GM19351 (cell line): Measurements from ENCODE around the gene FAR2.
"Not testable (repeated sequence)": the region's sequence is repeated elsewhere in the genome, so short reads cannot be mapped to it uniquely, and the experiment has no call there.

Experiments used
- ATAC-seq: cut with Tn5 transposase; IDR thresholded peaks from one replicate; pipeline ENCODE4 v1.9.1; 2021; ENCODE audit warnings: mild to moderate bottlenecking, moderate library complexity; ENCODE audit not compliant: unreplicated experiment

The FAR2 gene

DNA sequence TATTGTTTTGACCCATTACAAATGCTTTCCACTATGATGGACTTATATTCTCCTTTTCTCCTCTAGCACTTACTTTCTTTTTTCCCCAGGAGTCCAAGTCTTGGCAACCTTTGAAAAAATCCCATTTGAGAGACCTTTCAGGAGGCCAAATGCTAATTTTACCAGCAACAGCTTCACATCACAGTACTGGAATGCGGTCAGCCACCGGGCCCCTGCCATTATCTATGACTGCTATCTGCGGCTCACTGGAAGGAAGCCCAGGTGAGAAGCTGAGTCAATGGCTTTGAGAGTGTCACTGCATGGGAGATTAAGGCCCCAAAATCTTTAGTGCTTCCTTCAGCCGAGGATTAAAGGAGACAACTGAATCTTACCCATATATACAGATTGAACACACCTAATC is 167.7 kb downstream of the FAR2 start:
- no peak for ATAC-seq

- peak; percentile 100 for ATAC-seq
Observed at GRCh38 chr12:29317556-29318363, 168.7 kb downstream of the FAR2 start.

DNA sequence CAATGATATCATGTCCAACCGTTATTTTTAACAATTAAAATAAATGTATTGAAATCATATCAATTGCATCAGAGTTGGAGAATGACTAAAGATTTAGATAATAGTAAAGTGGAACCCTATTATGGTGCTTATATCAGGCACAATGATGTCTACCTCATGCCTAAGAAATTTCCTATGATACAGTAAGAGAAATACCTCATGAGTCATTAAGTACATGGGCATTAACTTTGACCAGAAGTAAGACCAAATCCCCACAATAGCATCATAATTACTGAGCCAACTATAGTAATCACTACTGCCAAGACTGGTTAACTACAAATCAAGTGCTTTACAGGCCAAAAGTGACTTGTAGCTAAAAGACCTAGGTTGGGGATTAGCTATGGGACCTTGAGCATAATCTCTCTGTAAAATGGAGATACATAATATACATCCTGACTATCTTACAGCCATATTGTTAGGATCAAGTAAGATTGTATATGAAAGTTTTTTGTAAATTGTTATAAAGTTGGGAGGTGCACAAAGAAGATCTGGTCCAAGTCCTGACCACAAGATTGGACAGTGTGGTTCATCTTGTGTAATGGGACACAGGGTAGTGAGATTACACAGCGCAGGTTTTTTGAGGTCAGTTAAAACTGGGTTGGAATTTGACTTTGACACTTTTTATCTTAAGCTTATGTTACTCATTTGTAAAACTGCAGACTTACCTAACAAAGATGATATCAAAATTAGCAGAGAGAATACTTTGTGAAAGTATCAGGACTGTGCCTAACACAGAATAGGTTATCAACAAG is 171.4 kb downstream of the FAR2 start:
- ATAC-seq: no peak

GRCh38 chr12:29322157-29322556 is 173.1 kb downstream of the FAR2 start:
- ATAC-seq: no peak

DNA sequence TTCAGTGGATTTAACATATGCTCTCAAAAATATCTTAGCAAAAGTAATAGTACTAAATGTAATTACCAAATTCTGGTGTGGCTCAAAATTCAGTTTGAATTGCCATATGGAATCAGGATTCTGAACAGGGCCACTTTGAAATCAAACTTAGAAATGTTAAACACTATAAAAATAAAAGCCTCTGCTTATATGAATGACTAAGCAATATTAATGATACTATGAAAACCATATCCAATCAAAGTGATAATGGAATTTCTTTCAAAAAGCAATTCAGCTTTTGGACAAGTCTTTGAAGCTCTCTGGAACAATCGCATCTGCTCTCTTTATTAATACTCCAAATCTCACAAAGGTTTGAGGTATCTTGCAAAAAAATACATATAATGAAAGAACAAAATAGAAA is 180.3 kb downstream of the FAR2 start:
- no peak for ATAC-seq

DNA sequence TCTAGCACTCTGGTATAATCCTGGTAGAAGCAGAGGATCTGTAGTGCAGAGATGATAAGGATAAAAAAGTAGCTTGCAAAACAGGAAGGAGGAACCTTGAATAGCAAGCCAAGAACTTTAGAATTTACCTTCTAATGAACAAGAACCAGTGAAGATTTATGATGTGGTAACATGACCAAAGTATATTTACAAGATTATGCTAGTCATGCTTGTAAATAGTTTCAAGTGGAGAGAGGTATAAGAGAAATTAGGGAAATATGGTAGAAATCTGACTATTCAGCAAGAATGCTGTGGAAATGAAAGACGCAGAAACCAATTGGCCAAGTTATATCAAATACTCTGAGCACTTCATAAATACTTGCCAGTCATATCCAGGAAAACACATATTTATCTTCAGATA is 184.1 kb downstream of the FAR2 start:
- ATAC-seq: no peak

- ATAC-seq: no peak
Observed at GRCh38 chr12:29334937-29335336, 185.9 kb downstream of the FAR2 start.

- ATAC-seq: no peak
Observed at GRCh38 chr12:29337325-29337724, 188.2 kb downstream of the FAR2 start.

DNA sequence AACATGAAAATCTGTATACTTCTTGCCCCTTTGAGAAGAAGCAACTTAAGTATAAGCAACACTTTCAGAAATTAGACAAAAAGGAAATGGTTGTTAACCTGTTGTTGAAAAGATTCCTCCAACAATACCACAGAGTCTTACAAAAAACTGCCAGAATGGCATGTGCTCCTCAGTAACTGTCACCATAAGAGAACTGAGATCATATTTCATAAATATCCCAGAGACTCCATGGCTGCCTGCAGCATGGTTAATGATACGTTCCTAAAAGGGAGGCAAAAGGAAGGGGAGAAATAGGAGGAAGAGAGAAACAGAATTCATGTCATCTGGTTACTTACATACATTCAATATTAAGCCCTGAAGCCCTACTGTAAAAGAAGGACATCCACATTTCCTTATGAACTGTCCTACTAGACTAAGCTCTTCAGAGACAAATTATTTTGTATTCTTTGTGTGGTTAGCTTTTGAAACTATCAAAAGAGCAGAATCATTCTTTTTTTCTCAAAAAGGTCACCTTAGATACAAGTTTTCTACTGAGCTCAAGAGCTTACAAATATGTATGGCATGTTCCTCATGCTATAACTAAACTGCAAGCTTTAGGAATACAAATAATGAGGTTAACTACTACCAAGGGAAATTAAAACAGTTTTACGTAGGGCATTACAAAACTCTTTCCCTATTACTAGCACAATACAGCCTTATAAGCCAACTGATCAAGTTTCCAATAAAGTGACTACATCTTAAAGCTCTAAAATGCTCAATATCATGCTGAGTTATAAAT is 194.1 kb downstream of the FAR2 start:
- no peak for ATAC-seq

- no peak for ATAC-seq
Observed at GRCh38 chr12:29346769-29347421, 197.8 kb downstream of the FAR2 start.

DNA sequence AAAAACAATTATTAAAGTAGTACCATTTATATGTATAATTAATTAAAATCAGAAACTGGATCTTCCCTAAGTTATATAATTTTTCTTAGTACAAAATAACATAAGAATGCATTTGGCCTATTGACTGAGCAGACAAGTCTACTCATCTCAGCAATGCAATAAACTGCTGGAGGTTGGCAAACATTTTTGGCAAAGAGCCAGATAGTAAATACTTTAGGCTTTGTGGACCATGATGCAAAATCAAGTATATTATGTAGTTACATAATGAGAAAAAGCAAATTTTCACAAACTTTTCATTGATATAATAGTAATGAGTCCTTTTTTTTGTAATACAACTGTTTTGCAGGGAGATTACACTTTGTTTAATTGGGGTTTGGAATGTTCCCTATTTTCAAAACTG is 201.0 kb downstream of the FAR2 start:
- ATAC-seq: no peak

- ATAC-seq: no peak
Observed at GRCh38 chr12:29354954-29355353, 205.9 kb downstream of the FAR2 start.

GRCh38 chr12:29365091-29365490 is 216.0 kb downstream of the FAR2 start:
- ATAC-seq: no peak

- ATAC-seq: no peak
Observed at GRCh38 chr12:29374012-29374411, 224.9 kb downstream of the FAR2 start.

- no peak for ATAC-seq
Observed at GRCh38 chr12:29374913-29375312, 225.8 kb downstream of the FAR2 start.

DNA sequence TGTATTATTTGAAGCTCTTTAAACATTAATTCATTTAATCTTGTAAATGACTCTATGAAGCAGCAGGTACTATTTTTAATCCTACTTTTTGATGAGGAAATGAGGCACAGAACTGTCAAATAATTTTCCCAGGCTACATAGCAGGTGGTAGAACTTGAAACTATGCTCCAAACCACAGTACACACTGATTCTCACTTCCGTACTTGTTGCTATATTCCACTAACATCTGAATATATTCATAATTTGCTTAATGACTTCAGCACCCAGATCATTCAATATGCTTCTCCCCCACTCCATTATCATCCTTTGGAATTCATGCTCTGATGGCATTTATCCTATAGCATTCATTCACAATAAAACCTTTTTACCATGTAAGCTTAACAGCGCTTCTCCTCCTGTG is 227.0 kb downstream of the FAR2 start:
- no peak for ATAC-seq

GRCh38 chr12:29380536-29381523 is 231.8 kb downstream of the FAR2 start, which contains the start of gene ERGIC2:
Gene ERGIC2, minus strand, starts transcription at chr12:29381172. Its CDS starts 9,539 bp downstream, at chr12:29371633.
- ATAC-seq: peak; percentile 95

- ATAC-seq: no peak
Observed at GRCh38 chr12:29382251-29382650, 233.2 kb downstream of the FAR2 start.

GRCh38 chr12:29385194-29385593 is 236.1 kb downstream of the FAR2 start:
- not testable (repeated sequence) for ATAC-seq
